ENCODE results near the gene SLC38A4. TPM values are rescaled to one million over a fixed set of nuclear protein-coding genes. Genes with fewer than 3 reads are reported as not detected.

Gene SLC38A4
- total RNA-seq, 2 donors from 2014 or later, result 2.0 to 8.0 TPM

- 87 to 88% methylated on average over 2 of the region's 2 CpGs for WGBS, 2 donors
- Histone ChIP-seq H3K4me3 (no peak overlapping the region), H3K36me3 (replicated peaks in 1 of 2; ENCODE audit: insufficient read depth in 1 of 2, low read depth in 2 of 2) (no peaks in the 10 kb centered on the region), H3K9me3 (no peaks in the 10 kb centered on the region), H3K27me3 (no peaks in the 10 kb centered on the region), H3K4me1 (no peaks in the 10 kb centered on the region), H3K27ac (no peak overlapping the region)
- no peak for DNase-seq
- TF ChIP-seq POLR2A (IDR thresholded peaks at IDR 0.05), result no peak
- TF ChIP-seq, protein P1, sequence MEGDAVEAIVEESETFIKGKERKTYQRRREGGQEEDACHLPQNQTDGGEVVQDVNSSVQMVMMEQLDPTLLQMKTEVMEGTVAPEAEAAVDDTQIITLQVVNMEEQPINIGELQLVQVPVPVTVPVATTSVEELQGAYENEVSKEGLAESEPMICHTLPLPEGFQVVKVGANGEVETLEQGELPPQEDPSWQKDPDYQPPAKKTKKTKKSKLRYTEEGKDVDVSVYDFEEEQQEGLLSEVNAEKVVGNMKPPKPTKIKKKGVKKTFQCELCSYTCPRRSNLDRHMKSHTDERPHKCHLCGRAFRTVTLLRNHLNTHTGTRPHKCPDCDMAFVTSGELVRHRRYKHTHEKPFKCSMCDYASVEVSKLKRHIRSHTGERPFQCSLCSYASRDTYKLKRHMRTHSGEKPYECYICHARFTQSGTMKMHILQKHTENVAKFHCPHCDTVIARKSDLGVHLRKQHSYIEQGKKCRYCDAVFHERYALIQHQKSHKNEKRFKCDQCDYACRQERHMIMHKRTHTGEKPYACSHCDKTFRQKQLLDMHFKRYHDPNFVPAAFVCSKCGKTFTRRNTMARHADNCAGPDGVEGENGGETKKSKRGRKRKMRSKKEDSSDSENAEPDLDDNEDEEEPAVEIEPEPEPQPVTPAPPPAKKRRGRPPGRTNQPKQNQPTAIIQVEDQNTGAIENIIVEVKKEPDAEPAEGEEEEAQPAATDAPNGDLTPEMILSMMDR (IDR thresholded peaks at IDR 0.05), result no peak
- intact Hi-C loops (cut with DNase I), result no loop called here
- ATAC-seq, result no peak
Observed at GRCh38 chr12:46725332-46725731, 100.5 kb downstream of the SLC38A4 start.

GRCh38 chr12:46723629-46724419 lies 102.0 kb downstream of the SLC38A4 start:
- H3K4me3 ChIP-seq, result no peak overlapping the region
- no peak for TF ChIP-seq POLR2A (IDR thresholded peaks at IDR 0.05)
- TF ChIP-seq, protein P1 (IDR thresholded peaks at IDR 0.05), result no peak
- DNase-seq, result no peak
- no peak for ATAC-seq
- H3K27me3 ChIP-seq, result no peaks in the 10 kb centered on the region
- 79 to 85% methylated on average over 3 of the region's 3 CpGs for WGBS, 2 donors
- intact Hi-C loops (cut with DNase I), result no loop called here
- no peaks in the 10 kb centered on the region for H3K9me3 ChIP-seq
- no peaks in the 10 kb centered on the region for H3K4me1 ChIP-seq
- H3K36me3 ChIP-seq (replicated peaks in 1 of 2; ENCODE audit: insufficient read depth in 1 of 2, low read depth in 2 of 2), result no peaks in the 10 kb centered on the region
- no peak overlapping the region for H3K27ac ChIP-seq

- intact Hi-C loops (cut with DNase I), result no loop called here
- H3K9me3 ChIP-seq, result no peaks in the 10 kb centered on the region
- WGBS, 2 donors, result 90 to 93% methylated on average over 3 of the region's 3 CpGs
- no peaks in the 10 kb centered on the region for H3K27me3 ChIP-seq
- no peak overlapping the region for H3K4me3 ChIP-seq
- H3K27ac ChIP-seq, result no peak overlapping the region
- H3K4me1 ChIP-seq, result no peaks in the 10 kb centered on the region
- no peaks in the 10 kb centered on the region for H3K36me3 ChIP-seq (replicated peaks in 1 of 2; ENCODE audit: insufficient read depth in 1 of 2, low read depth in 2 of 2)
- ATAC-seq (no peak), DNase-seq (peak in 1 of 4 donors; percentile 10)
- no peak for TF ChIP-seq POLR2A (IDR thresholded peaks at IDR 0.05)
- TF ChIP-seq, protein P1 (IDR thresholded peaks at IDR 0.05), result no peak
Observed at GRCh38 chr12:46722394-46723185, 103.2 kb downstream of the SLC38A4 start.

- 96% methylated on average over 3 of the region's 3 CpGs for WGBS, 2 donors
- no peaks in the 10 kb centered on the region for H3K4me1 ChIP-seq
- TF ChIP-seq, protein P1 (IDR thresholded peaks at IDR 0.05), result no peak
- no peak overlapping the region for H3K4me3 ChIP-seq
- no peak overlapping the region for H3K27ac ChIP-seq
- no peak for ATAC-seq
- DNase-seq, result no peak
- H3K36me3 ChIP-seq (replicated peaks in 1 of 2; ENCODE audit: insufficient read depth in 1 of 2, low read depth in 2 of 2), result no peaks in the 10 kb centered on the region
- intact Hi-C loops (cut with DNase I), result no loop called here
- no peaks in the 10 kb centered on the region for H3K27me3 ChIP-seq
- no peaks in the 10 kb centered on the region for H3K9me3 ChIP-seq
Observed at GRCh38 chr12:46718495-46718894, 107.3 kb downstream of the SLC38A4 start.
